Ovary (tissue), 3 donors: ENCODE results near the gene PCARE.

Source experiments
- CTCF ChIP-seq, 3 donors: fragments of 450-650 bp in 2 of 3; fragments of 200-600 bp in 1 of 3; IDR thresholded peaks; one replicate each; pipeline versions ENCODE4 v1.5.1 to v1.8.0; 2016 to 2022; ENCODE audit warnings: antibody characterized with exemption in 3 of 3, mild to moderate bottlenecking in 1 of 3
- EP300 ChIP-seq: sonication (generic); formaldehyde crosslinking; IDR thresholded peaks from one replicate; pipeline ENCODE4 v1.6.1; 2017; ENCODE audit warnings: antibody characterized with exemption
- POLR2A ChIP-seq: fragments of 450-650 bp; IDR thresholded peaks from one replicate; pipeline ENCODE4 v1.6.1; 2017; ENCODE audit warnings: antibody characterized with exemption, mild to moderate bottlenecking, moderate library complexity
- donor health status: DM: no; HTN: no; CAD: no.

- TF ChIP-seq CTCF (IDR thresholded peaks at IDR 0.05) (no peak), POLR2A (no peak), EP300 (no peak)
Measured at GRCh38 chr2:29123617-29124349, 49.5 kb upstream of the PCARE start.
